ENCODE data around the gene TNFRSF1B. TPM values are rescaled to one million over a fixed set of nuclear protein-coding genes. Genes with fewer than 3 reads are reported as not detected.
"Not testable (repeated sequence)": the region's sequence is repeated elsewhere in the genome, so short reads cannot be mapped to it uniquely, and the experiment has no call there.

TNFRSF1B gene
- total and polyA plus RNA-seq, 5 donors from 2014 or later, result 252 to 450 (median 394) TPM

DNA sequence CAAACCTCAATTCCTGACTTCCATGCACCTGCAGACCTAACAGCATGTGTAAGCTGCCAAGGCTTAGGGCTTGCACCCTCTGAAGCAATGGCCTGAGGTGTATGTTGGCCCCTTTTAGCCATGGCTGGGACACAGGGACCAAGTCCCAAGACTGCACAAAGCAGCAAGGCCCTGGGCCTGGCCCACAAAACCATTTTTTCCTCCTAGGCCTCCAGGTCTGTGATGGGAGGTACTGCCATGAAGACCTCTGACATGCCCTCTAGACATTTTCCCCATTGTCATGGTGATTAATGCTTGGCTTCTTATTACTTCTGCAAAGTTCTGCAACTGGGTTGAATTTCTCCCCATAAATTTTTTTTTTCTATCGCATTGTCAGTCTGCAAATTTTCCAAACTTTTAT lies 55.9 kb downstream of the TNFRSF1B start:
- H3K9me3 Mint-ChIP-seq; H3K4me3 ChIP-seq (ENCODE audit: low read depth, low read length); H3K27ac ChIP-seq (ENCODE audit: insufficient read depth, low read length, poor library complexity, severe bottlenecking); H3K4me1 Mint-ChIP-seq; DNase-seq; H3K27ac Mint-ChIP-seq; H3K4me3 Mint-ChIP-seq; ATAC-seq (ENCODE audit: low read depth in 2 of 2); H3K27me3 Mint-ChIP-seq; H3K36me3 Mint-ChIP-seq; H3K4me1 ChIP-seq (ENCODE audit: control insufficient read depth, insufficient read depth, low read length, poor library complexity, severe bottlenecking); H3K36me3 ChIP-seq (ENCODE audit: control insufficient read depth, insufficient read depth, low read length); H3K9me3 ChIP-seq (ENCODE audit: control insufficient read depth in 2 of 2, low read length in 2 of 2); H3K27me3 ChIP-seq (ENCODE audit: control insufficient read depth, insufficient read depth, low read length): not testable (repeated sequence)

GRCh38 chr1:12224092-12224491 lies 57.3 kb downstream of the TNFRSF1B start:
- not testable (repeated sequence) for DNase-seq; H3K9me3 Mint-ChIP-seq; H3K36me3 ChIP-seq (ENCODE audit: control insufficient read depth, insufficient read depth, low read length); H3K27me3 ChIP-seq (ENCODE audit: control insufficient read depth, insufficient read depth, low read length); ATAC-seq (ENCODE audit: low read depth in 2 of 2); H3K36me3 Mint-ChIP-seq; H3K27ac Mint-ChIP-seq; H3K9me3 ChIP-seq (ENCODE audit: control insufficient read depth in 2 of 2, low read length in 2 of 2); H3K4me3 ChIP-seq (ENCODE audit: low read depth, low read length); H3K4me1 ChIP-seq (ENCODE audit: control insufficient read depth, insufficient read depth, low read length, poor library complexity, severe bottlenecking); H3K4me1 Mint-ChIP-seq; H3K27ac ChIP-seq (ENCODE audit: insufficient read depth, low read length, poor library complexity, severe bottlenecking)
- Mint-ChIP-seq H3K27me3 (peaks cover 11% of the 10 kb centered on the region), H3K4me3 (peak overlapping the region in 1 of 4 donors; percentile 3)

GRCh38 chr1:12228979-12229378 lies 62.2 kb downstream of the TNFRSF1B start:
- no peak for ATAC-seq (ENCODE audit: low read depth in 2 of 2)
- peak overlapping the region; percentile 84 to 93 (median 87) for H3K4me3 Mint-ChIP-seq

DNA sequence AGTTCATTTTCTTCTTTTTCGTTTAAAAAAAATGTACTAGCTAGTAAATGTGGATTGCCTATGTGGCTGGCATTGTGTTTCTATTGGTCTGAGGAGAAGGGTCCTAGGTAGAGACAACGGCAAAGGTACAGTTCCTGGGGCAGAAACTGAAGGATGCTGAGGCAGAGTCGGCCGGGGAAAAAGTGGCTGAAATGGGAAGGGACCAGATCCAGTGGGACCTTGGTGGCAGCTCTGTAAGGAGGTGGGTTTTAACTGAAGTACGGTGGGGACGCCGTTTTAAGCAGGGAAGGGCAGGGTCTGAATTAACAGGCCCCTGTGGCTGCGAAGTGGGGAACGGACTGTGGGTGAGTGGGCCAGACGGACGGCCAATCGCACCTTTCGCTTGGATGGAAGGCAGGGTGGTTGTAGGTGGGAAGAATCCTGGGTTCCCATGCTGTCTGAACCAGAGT lies 62.6 kb downstream of the TNFRSF1B start:
- no peaks in the 10 kb centered on the region for H3K9me3 ChIP-seq (ENCODE audit: control insufficient read depth in 2 of 2, low read length in 2 of 2)
- H3K9me3 Mint-ChIP-seq, result peaks cover 0 to 2% (median 0%) of the 10 kb centered on the region in 7 donors
- peaks cover 11% of the 10 kb centered on the region for H3K27me3 Mint-ChIP-seq
- H3K4me1 Mint-ChIP-seq, result peaks cover 10 to 35% (median 25%) of the 10 kb centered on the region in 4 donors
- H3K4me1 ChIP-seq (ENCODE audit: control insufficient read depth, insufficient read depth, low read length, poor library complexity, severe bottlenecking), result peaks cover 29% of the 10 kb centered on the region
- ATAC-seq (ENCODE audit: low read depth in 2 of 2) (no peak), DNase-seq (no peak)
- peaks cover 4% of the 10 kb centered on the region for H3K36me3 ChIP-seq (ENCODE audit: control insufficient read depth, insufficient read depth, low read length)
- H3K27ac ChIP-seq (ENCODE audit: insufficient read depth, low read length, poor library complexity, severe bottlenecking), result no peak overlapping the region
- no peak overlapping the region for H3K4me3 ChIP-seq (ENCODE audit: low read depth, low read length)
- H3K36me3 Mint-ChIP-seq, result peaks cover 3% of the 10 kb centered on the region
- peak overlapping the region; percentile 84 to 93 (median 87) for H3K4me3 Mint-ChIP-seq
- no peaks in the 10 kb centered on the region for H3K27me3 ChIP-seq (ENCODE audit: control insufficient read depth, insufficient read depth, low read length)
- peak overlapping the region in 2 of 3 donors; percentile 75 to 83 for H3K27ac Mint-ChIP-seq

More at GRCh38 chr1:12228979-12229378, 62.2 kb downstream of the TNFRSF1B start:
- peak overlapping the region in 1 of 3 donors; percentile 75 for H3K27ac Mint-ChIP-seq
- DNase-seq, result no peak
- Histone ChIP-seq H3K36me3 (ENCODE audit: control insufficient read depth, insufficient read depth, low read length) (peaks cover under 1% of the 10 kb centered on the region), H3K27ac (ENCODE audit: insufficient read depth, low read length, poor library complexity, severe bottlenecking) (no peak overlapping the region), H3K4me3 (ENCODE audit: low read depth, low read length) (no peak overlapping the region), H3K27me3 (ENCODE audit: control insufficient read depth, insufficient read depth, low read length) (no peaks in the 10 kb centered on the region), H3K4me1 (ENCODE audit: control insufficient read depth, insufficient read depth, low read length, poor library complexity, severe bottlenecking) (peaks cover 29% of the 10 kb centered on the region), H3K9me3 (ENCODE audit: control insufficient read depth in 2 of 2, low read length in 2 of 2) (no peaks in the 10 kb centered on the region)
- H3K36me3 Mint-ChIP-seq, result no peaks in the 10 kb centered on the region
- peaks cover 10 to 31% (median 22%) of the 10 kb centered on the region in 4 donors for H3K4me1 Mint-ChIP-seq
- H3K9me3 Mint-ChIP-seq, result peaks cover 0 to 2% (median 0%) of the 10 kb centered on the region in 7 donors
- H3K27me3 Mint-ChIP-seq, result peaks cover 11% of the 10 kb centered on the region

DNA sequence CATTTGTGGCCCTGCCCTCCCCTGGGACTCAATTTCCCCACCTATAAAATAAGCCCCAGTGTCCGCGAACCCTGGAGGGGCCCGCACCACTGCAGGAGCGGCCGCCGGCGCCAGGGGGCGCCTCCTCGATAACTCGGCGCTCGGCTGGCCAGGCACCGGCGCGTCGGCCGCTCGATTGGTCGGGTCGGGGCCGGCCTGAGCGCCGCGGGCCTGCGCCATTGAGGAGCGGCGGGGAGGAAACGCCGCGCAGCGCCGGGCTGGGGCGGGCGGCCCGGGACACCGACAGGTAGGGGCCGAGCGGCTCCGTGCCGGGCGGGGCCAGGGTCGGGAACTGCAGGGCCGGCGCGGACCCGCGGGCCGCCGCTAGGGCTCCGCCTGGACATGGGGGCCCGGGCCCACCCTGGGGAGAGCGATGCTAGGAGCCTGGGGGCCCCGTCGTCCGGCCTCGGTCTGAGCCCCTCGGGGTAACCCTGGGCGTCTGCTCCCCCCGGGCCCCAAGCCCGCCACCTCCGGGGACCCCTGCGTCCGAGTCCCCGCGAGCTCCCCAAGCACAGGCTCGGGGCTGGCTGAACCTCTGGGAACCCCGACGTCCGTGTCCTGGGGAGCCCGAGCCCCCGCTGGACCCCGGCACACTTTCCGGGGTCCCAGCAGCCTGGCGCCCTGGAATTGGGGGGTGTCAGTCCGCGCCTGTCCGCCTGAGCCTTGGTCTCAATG lies 63.2 kb downstream of the TNFRSF1B start, which contains the start of gene VPS13D:
VPS13D (plus strand) TSS at position 196 of the 714 bp plus-strand sequence. CDS start 4,237 bp downstream, outside the sequence.
- H3K27me3 Mint-ChIP-seq, result peaks cover 11% of the 10 kb centered on the region
- Histone ChIP-seq H3K4me1 (ENCODE audit: control insufficient read depth, insufficient read depth, low read length, poor library complexity, severe bottlenecking) (peaks cover 29% of the 10 kb centered on the region), H3K27me3 (ENCODE audit: control insufficient read depth, insufficient read depth, low read length) (no peaks in the 10 kb centered on the region), H3K4me3 (ENCODE audit: low read depth, low read length) (peak within 1 kb of the TSS; percentile 74), H3K36me3 (ENCODE audit: control insufficient read depth, insufficient read depth, low read length) (peaks cover 6% of the 10 kb centered on the region), H3K27ac (ENCODE audit: insufficient read depth, low read length, poor library complexity, severe bottlenecking) (peak within 1 kb of the TSS; percentile 61), H3K9me3 (ENCODE audit: control insufficient read depth in 2 of 2, low read length in 2 of 2) (no peaks in the 10 kb centered on the region)
- peak within 1 kb of the TSS; percentile 90 to 99 (median 94) for H3K4me3 Mint-ChIP-seq
- peak within 1 kb of the TSS; percentile 84 to 94 (median 86) for H3K27ac Mint-ChIP-seq
- peak; percentile 95 to 96 for ATAC-seq (ENCODE audit: low read depth in 2 of 2)
- peak; percentile 75 to 88 (median 84) for DNase-seq
- peaks cover 0 to 2% (median 0%) of the 10 kb centered on the region in 7 donors for H3K9me3 Mint-ChIP-seq
- H3K4me1 Mint-ChIP-seq, result peaks cover 10 to 38% (median 30%) of the 10 kb centered on the region in 4 donors
- peaks cover 3% of the 10 kb centered on the region for H3K36me3 Mint-ChIP-seq

- DNase-seq (peak in 1 of 3 donors; percentile 27), ATAC-seq (ENCODE audit: low read depth in 2 of 2) (peak in 1 of 2 donors; percentile 9)
- H3K9me3 Mint-ChIP-seq, result peaks cover 0 to 2% (median 0%) of the 10 kb centered on the region in 7 donors
- Histone ChIP-seq H3K4me1 (ENCODE audit: control insufficient read depth, insufficient read depth, low read length, poor library complexity, severe bottlenecking) (peaks cover 29% of the 10 kb centered on the region), H3K36me3 (ENCODE audit: control insufficient read depth, insufficient read depth, low read length) (peaks cover 13% of the 10 kb centered on the region), H3K27ac (ENCODE audit: insufficient read depth, low read length, poor library complexity, severe bottlenecking) (peak overlapping the region; percentile 61), H3K4me3 (ENCODE audit: low read depth, low read length) (peak overlapping the region; percentile 78), H3K9me3 (ENCODE audit: control insufficient read depth in 2 of 2, low read length in 2 of 2) (no peaks in the 10 kb centered on the region), H3K27me3 (ENCODE audit: control insufficient read depth, insufficient read depth, low read length) (no peaks in the 10 kb centered on the region)
- H3K4me3 Mint-ChIP-seq, result peak overlapping the region; percentile 90 to 99 (median 94)
- peaks cover 11 to 42% (median 34%) of the 10 kb centered on the region in 4 donors for H3K4me1 Mint-ChIP-seq
- H3K36me3 Mint-ChIP-seq, result peaks cover 6% of the 10 kb centered on the region
- H3K27ac Mint-ChIP-seq, result peak overlapping the region; percentile 84 to 94 (median 86)
- peaks cover 11% of the 10 kb centered on the region for H3K27me3 Mint-ChIP-seq
Measured at GRCh38 chr1:12230549-12231275, 63.9 kb downstream of the TNFRSF1B start.

DNA sequence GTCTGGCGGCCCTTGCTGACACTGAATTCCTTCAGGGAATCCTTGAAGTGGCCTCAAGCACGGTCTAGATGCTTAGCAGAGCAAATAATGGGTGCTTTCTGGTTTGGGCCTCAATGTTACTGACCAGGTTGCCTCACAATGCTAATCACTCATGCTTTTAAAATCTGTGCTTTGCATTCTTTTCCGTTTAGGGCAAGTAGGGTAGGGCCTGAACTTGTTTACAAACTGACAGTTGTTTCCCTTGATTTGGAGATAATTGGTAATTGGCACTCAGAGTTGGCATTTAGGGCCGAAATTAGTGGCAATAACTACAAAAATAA lies 64.4 kb downstream of the TNFRSF1B start:
- Histone ChIP-seq H3K27me3 (ENCODE audit: control insufficient read depth, insufficient read depth, low read length) (no peaks in the 10 kb centered on the region), H3K4me3 (ENCODE audit: low read depth, low read length) (peak overlapping the region; percentile 78)
- H3K4me3 Mint-ChIP-seq, result peak overlapping the region; percentile 90 to 99 (median 94)

More for the DNA sequence above, 64.4 kb downstream of the TNFRSF1B start:
- Mint-ChIP-seq H3K36me3 (peaks cover 11% of the 10 kb centered on the region), H3K27ac (peak overlapping the region; percentile 32 to 84 (median 73)), H3K27me3 (peaks cover 11% of the 10 kb centered on the region), H3K4me1 (peaks cover 16 to 47% (median 38%) of the 10 kb centered on the region in 4 donors), H3K9me3 (peaks cover 0 to 2% (median 0%) of the 10 kb centered on the region in 7 donors)
- H3K27ac ChIP-seq (ENCODE audit: insufficient read depth, low read length, poor library complexity, severe bottlenecking), result no peak overlapping the region
- H3K4me1 ChIP-seq (ENCODE audit: control insufficient read depth, insufficient read depth, low read length, poor library complexity, severe bottlenecking), result peaks cover 29% of the 10 kb centered on the region
- no peaks in the 10 kb centered on the region for H3K9me3 ChIP-seq (ENCODE audit: control insufficient read depth in 2 of 2, low read length in 2 of 2)
- ATAC-seq (ENCODE audit: low read depth in 2 of 2) (no peak), DNase-seq (no peak)
- H3K36me3 ChIP-seq (ENCODE audit: control insufficient read depth, insufficient read depth, low read length), result peaks cover 18% of the 10 kb centered on the region

All from CD4-positive, CD25-positive, alpha-beta regulatory T cell (primary cell).